Daoy (cell line): ENCODE data around the gene LDB3. TPM values are rescaled to one million over a fixed set of nuclear protein-coding genes. Genes with fewer than 3 reads are reported as not detected.

ENCODE experiments used
- DNase-seq: peaks from one replicate; pipeline ENCODE4 v3.0.0-alpha.2; 2015; ENCODE audit warnings: low read depth
- total RNA-seq: library from RNA; depleted of rRNA; stranded (reverse); fragments of >200 nt; shearing (Covaris generic); gene quantifications from 2 replicates; pipeline ENCODE4 v1.2.3, GENCODE V29; 2014

Gene LDB3
- total RNA-seq, 1 experiment from 2014 or later: not detected

DNA sequence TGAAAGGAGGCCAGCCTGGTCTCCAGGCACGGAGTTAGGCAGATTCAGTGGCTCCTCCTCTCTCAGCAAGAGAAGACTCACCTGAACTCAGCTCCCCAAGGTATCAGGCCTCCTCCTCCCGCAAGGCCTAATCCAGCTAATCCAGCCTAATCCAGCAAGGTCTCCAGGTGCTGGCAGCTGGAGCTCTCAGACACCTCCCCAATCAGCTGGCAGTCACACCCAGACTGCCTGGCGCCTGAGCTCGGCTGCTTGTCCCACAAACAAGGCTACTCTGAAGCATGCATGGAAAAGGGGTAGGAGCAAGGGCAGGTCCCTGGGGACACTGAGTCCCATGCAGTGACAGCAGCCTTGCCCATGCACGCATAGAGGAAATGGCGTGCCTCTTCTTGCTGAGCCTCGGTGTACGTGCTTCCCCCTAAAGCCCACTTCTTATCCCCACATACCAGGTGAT lies 17.3 kb upstream of the LDB3 start:
- no peak for DNase-seq

DNA sequence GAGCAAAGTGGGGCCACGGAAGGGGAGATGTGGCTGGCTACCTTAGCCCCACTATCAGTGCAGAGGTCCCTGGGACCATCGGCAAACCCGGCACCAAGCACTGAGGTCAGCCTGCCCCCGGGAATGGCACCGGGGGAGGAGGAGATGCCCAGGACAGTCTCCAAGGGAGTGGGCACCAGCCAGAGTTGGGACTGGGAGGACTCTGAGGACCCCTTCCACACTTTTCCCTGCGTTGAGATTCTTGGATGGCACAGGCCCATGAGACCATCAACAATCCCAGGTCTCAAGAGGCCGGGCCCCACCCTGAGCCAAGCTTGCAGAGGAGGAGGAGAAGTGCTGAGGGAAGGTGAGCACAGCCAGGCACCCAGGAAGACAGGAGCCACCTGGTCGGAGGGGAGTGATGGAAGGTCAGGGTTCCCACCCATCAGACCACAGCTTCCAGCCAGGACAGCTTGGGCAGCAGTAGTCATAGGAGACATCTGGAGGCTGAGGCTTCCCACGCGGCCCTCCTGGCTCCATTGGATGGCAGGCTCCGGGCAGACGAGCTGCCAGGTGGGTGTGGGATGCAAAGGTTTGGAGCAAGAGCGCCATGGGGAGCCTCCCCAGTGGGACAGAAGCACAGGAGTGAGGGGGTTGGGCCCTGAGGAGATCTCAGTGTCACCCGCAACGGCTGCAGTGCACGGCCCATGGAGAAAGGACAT lies 16.5 kb upstream of the LDB3 start:
- DNase-seq: no peak

DNA sequence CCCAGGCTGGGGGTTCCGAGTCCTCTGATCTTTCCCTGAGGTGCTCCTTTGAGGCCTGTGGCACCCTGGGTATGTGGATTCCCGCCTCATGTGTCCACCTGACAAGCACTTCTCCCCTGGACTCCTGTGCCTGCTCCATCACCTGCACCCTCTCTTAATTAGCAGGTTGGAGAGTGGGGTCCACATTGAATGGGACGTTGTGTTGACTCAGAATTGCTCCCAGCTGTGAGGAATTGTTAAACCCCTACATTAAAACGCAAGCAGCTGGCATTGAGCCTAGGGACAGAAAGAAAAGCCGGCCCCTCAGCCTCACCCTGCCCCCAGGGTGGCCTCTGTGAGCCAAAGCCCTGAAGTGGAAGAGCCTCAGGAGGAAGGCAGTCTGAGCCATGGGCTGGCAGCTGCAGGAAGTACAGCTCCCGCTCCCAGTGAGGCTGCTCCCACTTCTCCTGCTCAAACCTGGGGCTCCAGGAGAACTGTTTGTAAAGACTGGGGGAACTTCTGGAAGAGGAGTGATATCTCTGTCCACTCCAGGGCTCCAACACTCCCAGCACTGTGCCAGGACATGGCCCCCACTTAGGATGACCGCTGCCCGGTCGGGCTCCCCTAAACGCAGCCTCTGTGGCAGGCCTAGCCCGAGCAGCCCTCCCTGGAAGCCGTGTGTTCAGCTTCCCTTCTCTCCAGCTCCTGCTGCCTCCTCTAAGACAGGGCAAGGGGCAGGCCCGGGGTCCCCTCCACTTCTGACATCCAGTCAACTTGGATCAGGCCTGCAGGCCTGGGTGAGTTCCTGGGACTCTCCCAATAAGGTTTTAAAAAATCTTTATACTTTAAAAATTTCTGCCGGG lies 15.7 kb upstream of the LDB3 start:
- DNase-seq: peak; percentile 22

DNA sequence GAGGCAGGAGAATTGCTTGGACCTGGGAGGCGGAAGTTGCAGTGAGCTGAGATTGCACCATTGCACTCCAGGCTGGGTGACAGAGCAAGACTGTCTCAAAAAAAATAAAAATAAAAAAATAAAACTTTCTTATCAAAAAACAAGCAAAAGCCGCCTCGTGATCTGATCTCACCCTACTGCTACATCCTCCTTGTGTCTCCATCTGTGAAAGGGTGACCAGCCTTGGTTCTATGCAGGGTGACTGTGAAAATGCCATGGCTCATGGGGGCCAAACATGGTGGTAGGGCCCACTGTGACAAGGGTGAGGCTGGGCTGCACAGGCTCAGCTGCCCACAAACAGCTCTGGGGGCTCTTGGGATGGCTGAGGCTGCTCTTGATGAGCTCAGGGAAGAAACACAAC lies 14.9 kb upstream of the LDB3 start:
- peak; percentile 0 for DNase-seq

DNA sequence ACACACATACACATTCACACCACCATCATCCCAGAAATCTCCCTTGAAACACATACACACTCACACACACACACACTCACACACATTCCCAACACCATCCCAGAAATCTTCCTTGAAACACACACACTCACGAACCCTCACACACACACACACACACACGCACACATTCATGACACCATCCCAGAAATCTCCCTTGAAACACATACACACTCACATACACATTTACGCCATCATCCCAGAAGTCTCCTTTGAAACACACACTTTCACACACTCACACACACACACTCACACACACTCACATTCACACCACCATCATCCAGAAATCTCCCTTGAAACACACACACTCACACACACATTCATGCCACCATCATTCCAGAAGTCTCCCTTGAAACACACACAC lies 14.3 kb upstream of the LDB3 start:
- no peak for DNase-seq

DNA sequence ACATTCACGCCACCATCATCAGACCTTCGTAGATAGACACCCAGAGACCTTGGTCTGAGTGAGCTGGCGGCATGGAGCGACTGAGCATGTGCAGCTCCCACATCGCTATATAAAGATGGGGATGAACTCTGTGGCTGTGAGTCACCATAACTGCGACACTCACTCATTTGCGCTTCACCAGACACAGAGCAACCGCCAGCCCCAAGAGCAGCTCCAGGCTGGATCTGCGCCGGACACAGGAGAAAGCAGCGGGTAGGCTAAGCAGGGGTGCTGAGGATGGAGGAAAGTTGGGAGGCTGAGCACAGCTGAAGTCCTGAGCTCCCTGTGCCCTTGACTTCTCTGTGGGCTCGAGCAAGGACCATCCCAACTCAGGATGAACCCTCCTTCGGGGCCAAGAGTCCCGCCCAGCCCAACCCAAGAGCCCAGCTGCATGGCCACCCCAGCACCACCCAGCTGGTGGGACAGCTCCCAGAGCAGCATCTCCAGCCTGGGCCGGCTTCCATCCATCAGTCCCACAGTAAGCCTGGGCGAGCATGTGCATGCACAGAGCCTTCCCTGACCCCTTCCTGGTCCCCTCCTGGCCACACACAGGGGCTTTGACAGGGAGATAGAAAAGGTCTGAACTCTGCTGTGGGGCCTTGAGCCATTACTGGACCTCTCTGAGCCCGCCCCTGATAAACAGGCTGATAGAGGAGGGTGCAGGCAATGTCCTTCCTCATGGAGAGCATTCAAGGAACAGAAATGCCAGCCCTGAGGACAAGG lies 13.7 kb upstream of the LDB3 start, which contains the start of gene OPN4:
OPN4 (plus strand) TSS at position 137 of the 762 bp plus-strand sequence; CDS start at position 374, 237 bp downstream.
- peak; percentile 83 for DNase-seq

DNA sequence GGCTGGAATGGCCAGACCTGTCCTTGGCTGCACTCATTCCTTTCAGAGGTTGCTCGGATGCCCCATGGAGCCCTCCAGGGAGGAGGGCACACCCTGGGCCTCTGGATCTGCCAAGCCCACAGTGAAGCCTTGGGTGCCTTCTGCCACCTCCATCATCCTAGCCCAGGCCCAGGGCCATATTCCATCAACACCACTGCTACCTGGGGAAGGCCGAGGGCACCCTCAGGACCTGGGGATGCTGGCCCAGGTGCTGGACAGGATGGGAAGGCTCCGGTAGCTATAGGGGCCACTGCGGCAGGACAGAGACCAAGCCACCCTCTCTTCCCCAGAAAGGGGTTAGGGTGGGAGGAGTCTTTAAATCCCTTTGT lies 13.2 kb upstream of the LDB3 start:
- no peak for DNase-seq

DNA sequence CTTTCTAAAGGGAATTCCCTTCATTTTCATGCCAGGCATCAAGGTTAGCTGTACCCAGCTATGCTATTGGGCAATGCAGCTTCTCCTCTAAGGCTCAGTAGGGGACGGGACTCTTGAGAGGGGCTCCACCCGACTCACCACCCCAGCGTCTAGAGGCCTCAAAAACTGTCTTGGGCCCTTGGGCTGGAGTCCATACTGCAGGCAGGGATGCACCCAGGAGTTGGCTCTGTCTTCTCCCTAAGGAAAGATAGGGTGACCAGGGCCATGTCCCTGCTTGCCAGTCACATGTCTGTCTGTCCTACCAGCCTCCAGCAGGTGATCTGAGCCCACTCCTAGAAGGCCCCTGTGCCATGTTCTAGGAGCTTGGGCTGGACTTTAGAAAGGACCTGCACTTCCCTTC lies 12.7 kb upstream of the LDB3 start:
- DNase-seq: no peak

DNA sequence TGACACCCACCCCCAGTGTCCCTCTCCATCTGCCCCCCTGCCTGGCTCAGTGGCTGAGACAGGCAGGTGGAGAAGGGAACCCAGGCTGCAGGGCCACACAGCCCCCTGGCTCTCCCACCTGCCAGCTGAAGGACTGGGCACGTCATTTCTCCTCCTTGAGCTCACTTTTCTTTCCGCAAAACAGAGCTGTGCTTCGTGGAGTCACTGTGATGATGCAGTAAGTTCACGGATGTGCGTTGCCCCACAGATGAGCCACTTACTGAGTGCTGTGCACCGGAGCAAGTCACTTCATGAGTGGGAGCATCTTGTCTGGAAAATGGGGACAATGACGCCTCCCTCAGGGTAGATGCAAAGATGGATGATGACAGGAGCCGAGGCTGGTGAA lies 11.3 kb upstream of the LDB3 start:
- DNase-seq: no peak

DNA sequence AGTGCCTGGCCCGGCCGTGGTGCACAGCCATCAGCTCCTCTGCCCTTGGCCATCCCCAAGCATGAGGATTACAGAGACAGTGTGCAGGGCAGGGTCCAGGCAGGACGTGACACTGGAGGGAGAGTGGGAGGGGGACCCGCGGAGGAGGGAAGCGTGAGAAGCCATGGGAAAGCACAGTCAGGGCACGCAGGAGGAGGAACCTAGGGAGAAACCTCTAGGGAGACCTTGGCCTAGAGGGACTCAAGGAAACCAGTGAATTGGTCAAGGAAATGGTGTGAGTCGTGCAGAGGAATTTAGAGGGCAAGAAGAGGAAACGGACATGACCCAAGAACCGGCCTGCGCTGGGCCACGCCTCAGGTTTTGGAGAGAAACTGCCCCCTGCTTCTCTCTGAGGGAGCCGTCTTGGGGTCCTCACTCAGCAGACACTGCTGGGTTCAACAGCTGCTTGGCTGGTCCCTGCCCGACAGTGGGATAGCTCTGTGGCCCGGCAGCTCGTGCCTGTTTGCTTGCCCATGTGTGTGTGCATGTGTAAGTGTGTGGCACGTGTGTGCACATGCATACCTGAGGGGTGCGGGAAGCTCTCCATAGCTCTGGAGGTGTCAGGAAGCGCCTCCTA lies 10.8 kb upstream of the LDB3 start:
- no peak for DNase-seq

DNA sequence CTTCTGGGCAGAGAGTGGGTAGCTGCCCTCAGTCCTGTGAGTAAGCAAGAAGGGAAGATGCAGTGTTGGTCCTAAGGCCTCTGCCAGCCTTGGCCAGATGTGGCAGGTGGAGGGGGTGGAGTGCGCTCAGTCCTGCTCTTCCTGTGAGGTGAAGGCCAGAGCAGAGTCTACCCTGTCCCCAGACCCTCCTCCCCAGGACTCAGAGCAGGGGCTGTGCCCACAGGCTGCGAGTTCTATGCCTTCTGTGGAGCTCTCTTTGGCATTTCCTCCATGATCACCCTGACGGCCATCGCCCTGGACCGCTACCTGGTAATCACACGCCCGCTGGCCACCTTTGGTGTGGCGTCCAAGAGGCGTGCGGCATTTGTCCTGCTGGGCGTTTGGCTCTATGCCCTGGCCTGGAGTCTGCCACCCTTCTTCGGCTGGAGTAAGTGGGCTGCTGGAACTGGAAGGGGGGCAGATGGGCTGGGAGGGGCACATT lies 10.0 kb upstream of the LDB3 start:
- no peak for DNase-seq

DNA sequence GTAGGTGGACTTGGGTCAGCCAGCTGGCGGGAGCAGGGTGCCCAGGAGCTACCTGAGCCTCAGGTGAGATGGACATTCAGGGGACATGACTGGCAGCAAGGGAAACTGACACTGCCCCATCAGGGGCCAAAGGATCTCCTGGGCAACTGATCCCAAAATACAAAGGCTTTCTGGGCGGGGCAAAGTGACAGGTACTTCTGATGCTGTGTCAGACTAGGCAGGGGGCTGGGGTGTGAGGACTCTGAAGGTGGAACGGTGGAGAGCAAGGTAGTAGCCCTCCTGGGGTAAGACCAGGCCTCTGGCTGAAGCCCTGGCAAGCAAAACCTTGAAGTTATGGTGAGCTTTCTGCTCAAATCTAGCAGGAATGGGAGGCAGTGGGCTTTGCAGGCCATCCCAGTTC lies 9.6 kb upstream of the LDB3 start:
- DNase-seq: no peak

DNA sequence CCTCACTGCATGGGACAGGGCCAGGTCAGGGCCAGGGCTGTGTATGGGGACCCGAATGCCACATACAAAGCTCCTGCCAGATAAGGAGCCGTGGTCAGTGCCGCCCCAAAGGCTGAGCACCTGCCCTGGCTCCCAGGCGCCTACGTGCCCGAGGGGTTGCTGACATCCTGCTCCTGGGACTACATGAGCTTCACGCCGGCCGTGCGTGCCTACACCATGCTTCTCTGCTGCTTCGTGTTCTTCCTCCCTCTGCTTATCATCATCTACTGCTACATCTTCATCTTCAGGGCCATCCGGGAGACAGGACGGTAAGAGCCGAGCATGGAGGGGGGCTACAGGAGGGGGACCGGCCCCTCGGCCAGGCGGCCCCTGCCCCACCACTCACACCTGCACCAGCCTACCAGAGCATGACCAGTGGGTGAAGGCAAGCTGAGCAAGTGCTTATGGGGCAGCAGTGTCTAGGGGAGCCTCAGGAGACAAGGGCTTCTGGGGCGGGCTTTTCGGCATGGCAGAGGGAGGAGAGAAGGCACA lies 9.1 kb upstream of the LDB3 start:
- no peak for DNase-seq

DNA sequence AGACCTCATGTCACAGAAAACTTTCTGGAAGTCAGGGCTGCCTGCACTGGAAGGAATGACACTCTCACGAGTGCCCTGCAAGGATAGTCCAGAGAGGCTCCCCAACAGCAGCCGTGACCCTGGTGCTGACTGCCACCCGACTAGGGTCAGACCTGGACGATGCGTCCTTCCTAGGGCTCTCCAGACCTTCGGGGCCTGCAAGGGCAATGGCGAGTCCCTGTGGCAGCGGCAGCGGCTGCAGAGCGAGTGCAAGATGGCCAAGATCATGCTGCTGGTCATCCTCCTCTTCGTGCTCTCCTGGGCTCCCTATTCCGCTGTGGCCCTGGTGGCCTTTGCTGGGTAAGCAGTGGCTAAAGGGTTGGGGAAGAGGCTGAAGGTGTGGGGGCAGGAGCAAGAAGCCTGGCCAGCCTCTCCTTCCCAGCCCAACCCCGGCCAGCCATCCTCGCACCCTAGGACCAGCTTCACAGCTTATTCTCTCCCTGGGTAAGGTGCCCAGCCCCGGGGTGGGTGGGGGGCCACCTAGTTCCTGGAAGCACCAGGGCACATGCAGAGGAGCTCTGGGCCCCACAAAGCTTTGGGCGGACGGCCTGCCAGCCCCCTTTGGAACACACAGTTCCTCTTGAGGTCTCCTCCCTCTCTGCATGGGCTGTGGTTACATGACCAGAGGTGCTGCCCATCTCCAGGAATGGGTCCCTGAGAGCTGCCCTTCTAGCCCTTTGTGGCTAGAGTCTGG lies 8.4 kb upstream of the LDB3 start:
- no peak for DNase-seq

DNA sequence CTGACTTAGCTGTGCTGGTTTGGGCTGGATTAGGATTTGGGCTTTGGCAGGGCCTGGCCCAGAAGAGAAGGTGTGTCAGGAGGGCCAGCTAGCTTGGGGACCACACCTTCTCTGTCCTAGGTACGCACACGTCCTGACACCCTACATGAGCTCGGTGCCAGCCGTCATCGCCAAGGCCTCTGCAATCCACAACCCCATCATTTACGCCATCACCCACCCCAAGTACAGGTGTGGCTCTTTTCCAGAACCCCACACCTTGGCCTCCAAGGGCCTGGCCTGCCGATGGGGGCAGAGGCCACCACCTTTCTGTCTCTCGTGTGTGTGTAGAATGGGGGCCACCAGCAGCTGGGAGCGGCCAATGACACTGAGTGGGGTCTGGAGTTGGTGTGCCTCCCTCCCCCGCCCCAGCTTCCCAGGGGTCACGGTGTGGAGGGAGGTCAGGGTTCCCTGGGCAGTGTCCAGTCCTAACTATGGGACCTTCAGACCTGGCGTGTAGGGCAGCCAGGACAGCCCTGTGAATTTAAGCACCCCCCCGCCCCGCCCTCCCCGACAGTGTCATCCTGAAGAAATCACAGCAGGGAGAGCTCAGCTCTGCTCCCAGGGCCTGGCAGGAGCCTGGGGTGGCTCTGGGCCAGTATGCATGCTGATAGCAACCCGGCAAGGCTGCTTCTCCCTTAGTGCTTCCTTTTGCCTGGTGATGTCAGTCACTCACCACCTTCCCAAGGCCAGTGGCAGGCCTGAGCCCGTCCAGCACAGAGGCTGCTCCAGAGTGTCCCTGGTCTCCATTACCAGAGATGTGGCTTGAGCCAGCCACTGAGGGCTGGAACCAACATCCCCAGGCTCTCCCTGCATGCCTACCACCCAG lies 6.9 kb upstream of the LDB3 start:
- no peak for DNase-seq

DNA sequence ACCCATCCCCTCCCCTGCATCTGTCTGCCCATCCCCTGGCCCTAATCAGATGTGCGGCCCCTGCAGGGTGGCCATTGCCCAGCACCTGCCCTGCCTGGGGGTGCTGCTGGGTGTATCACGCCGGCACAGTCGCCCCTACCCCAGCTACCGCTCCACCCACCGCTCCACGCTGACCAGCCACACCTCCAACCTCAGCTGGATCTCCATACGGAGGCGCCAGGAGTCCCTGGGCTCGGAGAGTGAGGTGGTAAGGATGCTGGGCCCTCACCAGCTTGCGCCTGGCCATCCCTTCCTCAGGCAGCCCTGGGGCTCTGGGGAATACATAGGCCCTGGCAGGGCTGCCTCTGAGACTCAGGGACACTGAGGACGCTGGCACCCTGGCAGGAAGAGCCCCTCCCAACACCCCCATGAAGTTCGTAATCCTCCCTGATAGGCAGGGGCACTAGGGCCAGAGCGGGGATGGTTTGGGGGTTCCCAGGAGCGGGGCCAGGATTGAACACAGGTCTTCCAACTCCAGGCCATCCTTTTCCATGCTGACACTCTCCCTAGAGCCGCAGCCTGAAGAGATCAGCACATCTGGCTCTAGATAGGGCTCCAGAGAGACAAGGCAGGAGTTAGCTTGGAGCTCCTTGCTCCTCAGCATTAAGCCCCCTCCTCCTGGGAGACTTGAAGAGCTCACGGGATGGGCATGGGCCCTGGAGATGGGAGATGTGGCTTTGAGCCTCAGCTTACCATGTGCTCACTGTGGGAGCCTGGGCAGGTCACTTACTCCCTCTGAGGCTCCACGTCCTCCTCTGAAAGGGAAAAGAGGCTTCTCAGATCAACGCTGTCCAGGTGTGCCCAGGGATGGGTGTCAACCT lies 5.9 kb upstream of the LDB3 start:
- DNase-seq: no peak

DNA sequence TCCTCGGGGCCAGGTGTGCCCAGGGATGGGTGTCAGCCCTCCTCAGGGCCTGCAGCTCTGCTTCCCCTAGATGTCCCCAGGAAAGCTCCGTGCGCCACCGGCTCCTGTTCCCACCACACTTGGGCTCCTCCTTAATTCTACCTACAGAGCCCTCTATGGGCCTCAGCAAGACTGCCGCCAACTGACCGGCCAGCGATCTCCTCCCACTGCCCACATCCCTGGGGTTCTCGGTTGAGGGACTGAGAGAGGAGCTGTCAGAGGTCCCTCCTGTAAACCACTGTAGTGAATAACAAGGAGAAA lies 5.3 kb upstream of the LDB3 start:
- no peak for DNase-seq

DNA sequence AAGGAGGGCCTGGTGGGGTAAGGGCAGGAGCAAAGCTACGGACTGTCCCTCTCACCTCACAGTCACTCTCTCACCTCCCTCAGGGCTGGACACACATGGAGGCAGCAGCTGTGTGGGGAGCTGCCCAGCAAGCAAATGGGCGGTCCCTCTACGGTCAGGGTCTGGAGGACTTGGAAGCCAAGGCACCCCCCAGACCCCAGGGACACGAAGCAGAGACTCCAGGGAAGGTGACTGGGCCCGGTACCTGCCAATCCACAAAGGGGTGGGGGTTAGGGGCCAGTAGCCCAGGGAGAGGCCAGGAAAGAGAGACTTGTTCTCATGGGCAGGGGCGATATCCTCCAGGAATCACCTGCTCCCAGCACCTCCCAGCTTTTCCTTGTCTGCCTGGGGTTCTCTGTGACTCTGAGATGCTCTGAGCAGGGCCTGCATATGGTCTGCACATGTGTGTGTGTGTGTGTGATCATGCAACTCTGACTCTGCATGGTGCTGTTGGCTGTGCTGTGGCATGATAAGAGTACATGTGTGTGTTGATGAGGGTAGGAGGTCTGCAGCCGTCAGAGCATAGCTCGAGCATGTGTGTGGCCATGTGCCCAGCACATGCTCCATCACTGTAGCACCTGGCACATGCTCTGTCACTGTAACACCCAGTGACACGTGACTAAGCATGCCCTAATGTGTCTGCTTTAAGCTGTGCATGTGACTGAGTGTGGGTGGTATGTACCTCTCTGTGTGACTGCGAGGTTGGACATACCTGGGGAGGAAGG lies 4.6 kb upstream of the LDB3 start:
- DNase-seq: no peak
